ENCODE measurements around the gene RASSF8.

- TF ChIP-seq CTCF (IDR thresholded peaks at IDR 0.05; ENCODE audit: insufficient read depth, low read length, poor library complexity, severe bottlenecking) (no peak), EZH2phosphoT487 (conservative IDR thresholded peaks at IDR 0.05; ENCODE audit: low read length) (no peak)
Observed at GRCh38 chr12:25975179-25975578, 16.7 kb downstream of the RASSF8 start.

Measured in SU-DHL-6 (cell line).